SK-N-MC (cell line): ENCODE data around the gene CCNJL.

Experiments
- DNase-seq: peaks from one replicate; pipeline ENCODE4 v3.0.0-alpha.2; 2011; ENCODE audit warnings: low read depth, low spot score
- H3K27ac ChIP-seq: fragments of 200-600 bp; sonication (generic); 2 replicates; pipeline ENCODE4 v1.5.1; 2016; ENCODE audit warnings: mixed run types
- H3K36me3 ChIP-seq: fragments of 200-600 bp; sonication (generic); 2 replicates; pipeline ENCODE4 v1.6.1; 2017; ENCODE audit warnings: antibody characterized with exemption, low read length, mixed read lengths; ENCODE audit not compliant: insufficient read depth
- H3K4me3 ChIP-seq: fragments of 200-600 bp; sonication (generic); 2 replicates; pipeline ENCODE4 v1.5.1; 2016
- H3K9ac ChIP-seq: fragments of 200-600 bp; sonication (generic); 2 replicates; pipeline ENCODE4 v1.8.0; 2017; ENCODE audit warnings: mixed run types, mixed read lengths; ENCODE audit not compliant: insufficient read length
- H3K9me3 ChIP-seq: fragments of 200-600 bp; sonication (generic); 2 replicates; pipeline ENCODE4 v1.6.1; 2017; ENCODE audit warnings: low read depth, mild to moderate bottlenecking, antibody characterized with exemption, low read length, moderate library complexity, mixed read lengths
- EZH2 ChIP-seq: fragments of 200-600 bp; sonication (generic); IDR thresholded peaks from one replicate; pipeline ENCODE4 v1.6.1; 2017; ENCODE audit warnings: antibody characterized with exemption
- FOXP2 ChIP-seq: optimal IDR thresholded peaks from 2 replicates; pipeline ENCODE3; 2011; ENCODE audit warnings: mild to moderate bottlenecking, moderate library complexity; ENCODE audit not compliant: insufficient read depth; ENCODE audit errors: extremely low read length, control extremely low read depth
- POLR2AphosphoS5 ChIP-seq: IDR thresholded peaks from 2 replicates; pipeline ENCODE4 v1.6.1; 2012; ENCODE audit warnings: mild to moderate bottlenecking, low read depth, low read length, borderline replicate concordance

The CCNJL gene

GRCh38 chr5:160289356-160289651, 23.1 kb downstream of the CCNJL start:
- no peak for DNase-seq
- no peak for TF ChIP-seq FOXP2
- TF ChIP-seq EZH2 = no peak
- no peak for TF ChIP-seq POLR2AphosphoS5
- no peaks in the 10 kb centered on the region for H3K36me3 ChIP-seq
- H3K9ac ChIP-seq = no peak overlapping the region
- no peak overlapping the region for H3K4me3 ChIP-seq
- H3K27ac ChIP-seq = no peak overlapping the region
- no peaks in the 10 kb centered on the region for H3K9me3 ChIP-seq

DNA sequence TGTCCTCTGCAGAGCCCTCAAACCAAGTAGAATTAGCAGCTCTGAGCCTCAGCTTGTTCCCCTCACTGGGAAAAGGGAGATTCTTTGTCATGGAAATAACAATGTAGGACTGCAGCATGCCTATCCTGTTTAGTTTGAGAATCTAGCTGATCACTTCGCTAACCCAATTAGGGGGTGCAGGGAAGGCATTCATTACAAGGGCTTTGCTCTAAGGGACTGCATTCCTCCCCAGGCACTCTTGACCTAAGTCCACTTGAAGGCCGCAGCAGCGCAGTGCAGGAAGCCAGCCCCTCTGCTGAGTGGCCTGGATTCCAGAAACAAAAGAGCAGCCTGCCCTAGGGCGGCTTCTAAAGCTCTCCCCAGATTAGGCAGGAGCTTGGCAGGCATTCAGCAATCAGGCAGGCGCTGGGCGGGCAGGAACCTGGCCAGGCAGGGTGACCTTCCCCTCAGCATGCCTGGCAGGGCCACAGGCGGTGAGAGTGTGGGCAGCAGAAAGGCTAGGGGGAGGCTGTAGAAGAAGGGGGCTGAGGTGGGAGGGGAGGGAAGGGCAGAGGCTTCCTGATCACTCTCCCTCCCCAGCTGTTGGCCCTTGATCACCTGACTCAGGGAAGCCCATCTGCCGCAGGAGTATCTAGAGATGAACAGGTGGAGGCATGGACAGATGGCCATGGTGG, 24.8 kb downstream of the CCNJL start:
- no peak for TF ChIP-seq EZH2
- no peak for TF ChIP-seq FOXP2
- no peak for TF ChIP-seq POLR2AphosphoS5
- Histone ChIP-seq H3K4me3 (no peak overlapping the region), H3K27ac (no peak overlapping the region), H3K36me3 (no peaks in the 10 kb centered on the region), H3K9ac (no peak overlapping the region), H3K9me3 (no peaks in the 10 kb centered on the region)
- no peak for DNase-seq

DNA sequence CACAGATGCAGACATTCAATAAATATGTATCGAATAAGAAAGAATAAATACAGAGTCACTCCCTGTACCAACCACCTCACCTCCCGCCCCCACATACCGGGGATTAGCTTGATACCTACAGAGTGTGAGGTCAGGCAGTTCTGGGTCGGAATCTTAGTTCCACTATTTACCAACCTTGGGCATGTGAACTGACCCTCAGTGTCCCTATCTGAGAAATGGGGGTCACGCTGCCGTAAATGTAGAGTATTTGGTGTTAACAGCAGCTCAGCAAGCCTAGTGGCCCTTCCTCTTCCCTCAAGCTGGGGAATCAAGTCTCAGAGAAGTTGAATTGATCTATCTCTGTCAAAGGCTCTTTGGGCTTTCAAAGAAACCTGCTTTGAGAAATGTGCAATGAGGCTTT, 25.4 kb downstream of the CCNJL start:
- Histone ChIP-seq H3K27ac (no peak overlapping the region), H3K4me3 (no peak overlapping the region), H3K9ac (no peak overlapping the region)

GRCh38 chr5:160285316-160285715, 27.0 kb downstream of the CCNJL start:
- no peak for TF ChIP-seq POLR2AphosphoS5
- Histone ChIP-seq H3K9ac (no peak overlapping the region), H3K4me3 (no peak overlapping the region), H3K9me3 (no peaks in the 10 kb centered on the region), H3K27ac (no peak overlapping the region), H3K36me3 (no peaks in the 10 kb centered on the region)
- DNase-seq = no peak

More for the DNA sequence above, 25.4 kb downstream of the CCNJL start:
- Histone ChIP-seq H3K9me3 (no peaks in the 10 kb centered on the region), H3K36me3 (no peaks in the 10 kb centered on the region)
- no peak for DNase-seq
- TF ChIP-seq FOXP2 (no peak), EZH2 (no peak), POLR2AphosphoS5 (no peak)

DNA sequence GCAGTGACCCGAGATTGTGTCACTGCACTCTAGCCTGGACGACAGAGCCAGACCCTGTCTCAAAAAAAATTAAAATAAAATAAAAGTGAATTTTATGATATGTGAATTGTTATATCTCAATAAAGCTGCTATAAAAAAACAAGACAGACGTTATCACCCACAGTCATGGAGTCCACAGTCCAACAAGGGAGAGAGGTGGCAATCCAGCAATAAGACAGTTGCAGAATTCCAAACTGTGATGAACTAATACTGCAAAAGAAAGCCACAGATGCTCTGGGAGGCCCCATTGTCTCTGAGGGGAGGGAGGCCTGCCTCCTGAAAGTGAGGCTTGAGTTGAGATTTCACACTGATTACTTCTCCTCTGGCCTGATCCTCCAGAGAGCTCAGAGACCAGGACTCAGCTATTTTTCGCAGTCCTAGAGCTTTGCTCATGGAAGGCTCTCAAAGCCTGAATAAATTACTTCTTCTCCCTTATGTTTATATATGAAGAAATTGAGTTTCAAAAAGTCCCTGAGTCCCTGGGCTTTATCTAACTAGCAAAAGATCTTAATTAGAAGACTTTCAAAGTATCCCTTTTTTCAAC, 28.0 kb downstream of the CCNJL start:
- H3K4me3 ChIP-seq = no peak overlapping the region
- H3K9ac ChIP-seq = no peak overlapping the region
- H3K36me3 ChIP-seq = no peaks in the 10 kb centered on the region
- TF ChIP-seq POLR2AphosphoS5 (no peak), FOXP2 (no peak), EZH2 (no peak)
- H3K27ac ChIP-seq = no peak overlapping the region
- H3K9me3 ChIP-seq = no peaks in the 10 kb centered on the region
- DNase-seq = no peak

DNA sequence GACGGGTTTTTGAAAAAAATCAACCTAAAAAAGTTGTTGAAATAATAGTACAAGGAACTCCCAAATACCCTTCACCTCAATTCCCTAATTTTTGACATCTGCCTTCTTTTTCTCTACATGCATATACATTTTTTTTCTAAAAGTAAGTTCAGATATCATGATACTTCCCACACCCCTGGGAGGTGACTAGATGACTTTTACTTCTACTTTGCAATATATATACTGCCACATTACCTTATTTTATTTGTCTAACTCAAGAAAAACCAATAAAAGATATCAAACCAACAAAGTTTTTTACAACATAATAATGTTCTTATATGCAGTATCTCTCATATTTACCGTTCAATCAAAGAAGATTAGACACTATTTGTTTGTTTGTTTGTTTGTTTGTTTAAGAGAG, 31.1 kb downstream of the CCNJL start:
- no peak overlapping the region for H3K9ac ChIP-seq
- DNase-seq = no peak
- no peak overlapping the region for H3K27ac ChIP-seq
- H3K36me3 ChIP-seq = no peaks in the 10 kb centered on the region
- no peak overlapping the region for H3K4me3 ChIP-seq
- H3K9me3 ChIP-seq = no peaks in the 10 kb centered on the region
- TF ChIP-seq FOXP2 = no peak
- no peak for TF ChIP-seq EZH2
- TF ChIP-seq POLR2AphosphoS5 = no peak

- Histone ChIP-seq H3K36me3 (no peaks in the 10 kb centered on the region), H3K9me3 (no peaks in the 10 kb centered on the region), H3K27ac (no peak overlapping the region), H3K4me3 (no peak overlapping the region), H3K9ac (no peak overlapping the region)
- no peak for DNase-seq
- TF ChIP-seq EZH2 = no peak
- no peak for TF ChIP-seq FOXP2
- TF ChIP-seq POLR2AphosphoS5 = no peak
These were observed 31.8 kb downstream of the CCNJL start for GRCh38 chr5:160280384-160281095.

GRCh38 chr5:160278343-160278742, 34.0 kb downstream of the CCNJL start:
- Histone ChIP-seq H3K27ac (no peak overlapping the region), H3K4me3 (no peak overlapping the region), H3K9me3 (no peaks in the 10 kb centered on the region), H3K9ac (no peak overlapping the region), H3K36me3 (no peaks in the 10 kb centered on the region)
- TF ChIP-seq FOXP2 (no peak), EZH2 (no peak)
- no peak for DNase-seq

DNA sequence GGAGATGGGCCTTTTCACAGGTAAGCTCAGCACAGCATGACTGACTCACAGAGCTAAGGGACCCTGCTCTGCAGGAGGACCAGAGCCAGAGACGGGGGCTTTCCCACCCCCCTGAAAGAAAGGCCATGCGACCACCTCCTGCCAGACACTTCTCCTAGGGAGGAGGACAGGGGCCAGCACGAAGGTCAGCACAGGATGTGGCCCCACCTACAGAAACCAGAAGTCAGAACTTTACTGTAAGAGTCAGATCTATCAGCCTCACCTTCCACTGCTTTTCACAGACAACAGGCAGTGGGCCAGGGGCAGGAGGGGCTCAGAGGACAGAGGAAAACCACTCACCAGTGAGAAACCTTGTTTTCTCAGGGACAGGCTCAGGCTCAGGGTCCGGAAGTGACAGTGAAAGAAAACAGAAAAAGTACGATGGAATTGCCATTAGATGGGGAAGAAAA, 37.9 kb downstream of the CCNJL start:
- no peak for DNase-seq
- no peak overlapping the region for H3K4me3 ChIP-seq
- no peak overlapping the region for H3K9ac ChIP-seq
- TF ChIP-seq FOXP2 = no peak
- no peak for TF ChIP-seq POLR2AphosphoS5
- no peaks in the 10 kb centered on the region for H3K9me3 ChIP-seq
- H3K27ac ChIP-seq = no peak overlapping the region
- no peaks in the 10 kb centered on the region for H3K36me3 ChIP-seq
